Esophagus muscularis mucosa (tissue), 3 donors: ENCODE results near the gene DSTYK.

Experiments used
- POLR2A ChIP-seq: fragments of 450-650 bp; IDR thresholded peaks from one replicate; pipeline ENCODE4 v1.6.1; 2017; ENCODE audit warnings: antibody characterized with exemption, moderate library complexity, mild to moderate bottlenecking, low read depth
- POLR2AphosphoS5 ChIP-seq, 2 donors: sonication (generic); formaldehyde crosslinking; IDR thresholded peaks; one replicate each; pipeline ENCODE4 v1.6.1; 2017; ENCODE audit warnings: antibody characterized with exemption in 2 of 2
- TF ChIP-seq, protein P1 (sequence below), 3 experiments: fragments of 200-600 bp in 2 of 3; fragments of 450-650 bp in 1 of 3; sonication (generic) in 2 of 3; IDR thresholded peaks; one replicate each; pipeline ENCODE4 v1.5.1; 2017 to 2019; ENCODE audit warnings: antibody characterized with exemption in 3 of 3, mild to moderate bottlenecking in 2 of 3, moderate library complexity in 1 of 3

DNA sequence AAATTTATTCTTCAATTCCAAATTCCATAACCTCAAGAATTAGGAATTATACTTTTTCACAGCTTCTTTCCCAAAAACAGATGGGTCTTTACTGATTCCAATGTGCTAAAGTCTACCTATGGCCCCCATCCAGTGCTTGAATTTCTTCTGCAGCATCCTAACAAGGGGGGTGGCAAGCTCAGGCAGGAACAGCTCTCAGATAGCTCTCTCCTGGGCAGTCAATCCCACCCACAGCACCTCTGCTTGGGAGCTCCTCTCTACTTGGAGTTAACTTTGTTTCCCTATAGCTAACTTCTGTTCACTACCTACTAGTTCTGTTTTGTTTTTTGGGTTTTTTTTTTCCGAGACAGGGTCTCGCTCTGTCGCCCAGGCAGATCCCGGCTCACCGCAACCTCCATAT lies 101.8 kb downstream of the DSTYK start:
- TF ChIP-seq, protein P1, sequence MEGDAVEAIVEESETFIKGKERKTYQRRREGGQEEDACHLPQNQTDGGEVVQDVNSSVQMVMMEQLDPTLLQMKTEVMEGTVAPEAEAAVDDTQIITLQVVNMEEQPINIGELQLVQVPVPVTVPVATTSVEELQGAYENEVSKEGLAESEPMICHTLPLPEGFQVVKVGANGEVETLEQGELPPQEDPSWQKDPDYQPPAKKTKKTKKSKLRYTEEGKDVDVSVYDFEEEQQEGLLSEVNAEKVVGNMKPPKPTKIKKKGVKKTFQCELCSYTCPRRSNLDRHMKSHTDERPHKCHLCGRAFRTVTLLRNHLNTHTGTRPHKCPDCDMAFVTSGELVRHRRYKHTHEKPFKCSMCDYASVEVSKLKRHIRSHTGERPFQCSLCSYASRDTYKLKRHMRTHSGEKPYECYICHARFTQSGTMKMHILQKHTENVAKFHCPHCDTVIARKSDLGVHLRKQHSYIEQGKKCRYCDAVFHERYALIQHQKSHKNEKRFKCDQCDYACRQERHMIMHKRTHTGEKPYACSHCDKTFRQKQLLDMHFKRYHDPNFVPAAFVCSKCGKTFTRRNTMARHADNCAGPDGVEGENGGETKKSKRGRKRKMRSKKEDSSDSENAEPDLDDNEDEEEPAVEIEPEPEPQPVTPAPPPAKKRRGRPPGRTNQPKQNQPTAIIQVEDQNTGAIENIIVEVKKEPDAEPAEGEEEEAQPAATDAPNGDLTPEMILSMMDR (IDR thresholded peaks at IDR 0.05) = no peak
- TF ChIP-seq POLR2AphosphoS5 (IDR thresholded peaks at IDR 0.05) (no peak), POLR2A (no peak)
